ENCODE results near the gene LINGO1. TPM values are rescaled to one million over a fixed set of nuclear protein-coding genes. Genes with fewer than 3 reads are reported as not detected.

Gene LINGO1
- polyA plus RNA-seq, 3 donors: not detected

GRCh38 chr15:77588126-77588525 is 44.6 kb downstream of the LINGO1 start:
- no peak overlapping the region for H3K4me2 ChIP-seq (replicated peaks; ENCODE audit: extremely low read depth, low read length, poor library complexity, severe bottlenecking)
- H3K9ac ChIP-seq (ENCODE audit: insufficient read depth, low read length, poor library complexity, severe bottlenecking): no peak overlapping the region
- no peaks in the 10 kb centered on the region for H3K36me3 ChIP-seq (replicated peaks in 1 of 2; ENCODE audit: control insufficient read depth in 1 of 2, insufficient read depth in 2 of 2, low read length in 2 of 2)
- no peak overlapping the region for H3K4me3 ChIP-seq (replicated peaks in 1 of 3; ENCODE audit: low read depth in 2 of 3, low read length in 3 of 3)
- no peaks in the 10 kb centered on the region for H3K9me3 ChIP-seq (replicated peaks in 1 of 2; ENCODE audit: control insufficient read depth in 1 of 2, insufficient read depth in 1 of 2, low read length in 2 of 2)
- H3K36me3 Mint-ChIP-seq: no peaks in the 10 kb centered on the region
- no peaks in the 10 kb centered on the region for H3K4me1 ChIP-seq (ENCODE audit: control insufficient read depth in 1 of 2, insufficient read depth in 2 of 2, low read length in 2 of 2)
- H3K27ac Mint-ChIP-seq: no peak overlapping the region
- H3K27me3 Mint-ChIP-seq (ENCODE audit: low read depth in 3 of 3): peaks cover 3 to 10% (median 5%) of the 10 kb centered on the region in 3 donors
- H3K4me1 Mint-ChIP-seq: no peaks in the 10 kb centered on the region
- H3K27me3 ChIP-seq (ENCODE audit: control insufficient read depth in 2 of 2, insufficient read depth in 2 of 2, low read length in 2 of 2): no peaks in the 10 kb centered on the region
- H3K9me3 Mint-ChIP-seq: peaks cover 0 to 3% (median 0%) of the 10 kb centered on the region in 7 donors
- no peaks in the 10 kb centered on the region for H4K20me1 ChIP-seq (ENCODE audit: insufficient read depth, low read length)
- intact Hi-C loops (cut with micrococcal nuclease): no loop called here
- H3K4me3 Mint-ChIP-seq: no peak overlapping the region
- H3K27ac ChIP-seq (ENCODE audit: low read depth in 1 of 2, low read length in 2 of 2): no peak overlapping the region
- TF ChIP-seq CTCF (IDR thresholded peaks at IDR 0.05): no peak
- no peaks in the 10 kb centered on the region for H3K79me2 ChIP-seq (ENCODE audit: insufficient read depth, low read length)
- WGBS (ENCODE audit: insufficient coverage): 90% methylated on average over 8 of the region's 12 CpGs
- DNase-seq: no peak
- no peak overlapping the region for H2AFZ ChIP-seq (ENCODE audit: insufficient read depth, low read depth, low read length, poor library complexity, severe bottlenecking)

- TF ChIP-seq CTCF (IDR thresholded peaks at IDR 0.05): no peak
- Mint-ChIP-seq H3K27me3 (ENCODE audit: low read depth in 3 of 3) (peaks cover 1 to 8% (median 4%) of the 10 kb centered on the region in 3 donors), H3K4me1 (no peaks in the 10 kb centered on the region), H3K27ac (no peak overlapping the region), H3K9me3 (no peaks in the 10 kb centered on the region), H3K36me3 (no peaks in the 10 kb centered on the region), H3K4me3 (no peak overlapping the region)
- intact Hi-C loops (cut with micrococcal nuclease): no loop called here
- Histone ChIP-seq H2AFZ (ENCODE audit: insufficient read depth, low read depth, low read length, poor library complexity, severe bottlenecking) (no peak overlapping the region), H3K27ac (ENCODE audit: low read depth in 1 of 2, low read length in 2 of 2) (no peak overlapping the region), H4K20me1 (ENCODE audit: insufficient read depth, low read length) (no peaks in the 10 kb centered on the region), H3K9ac (ENCODE audit: insufficient read depth, low read length, poor library complexity, severe bottlenecking) (no peak overlapping the region), H3K4me1 (ENCODE audit: control insufficient read depth in 1 of 2, insufficient read depth in 2 of 2, low read length in 2 of 2) (no peaks in the 10 kb centered on the region), H3K36me3 (replicated peaks in 1 of 2; ENCODE audit: control insufficient read depth in 1 of 2, insufficient read depth in 2 of 2, low read length in 2 of 2) (no peaks in the 10 kb centered on the region), H3K4me2 (replicated peaks; ENCODE audit: extremely low read depth, low read length, poor library complexity, severe bottlenecking) (no peak overlapping the region), H3K27me3 (ENCODE audit: control insufficient read depth in 2 of 2, insufficient read depth in 2 of 2, low read length in 2 of 2) (no peaks in the 10 kb centered on the region), H3K4me3 (replicated peaks in 1 of 3; ENCODE audit: low read depth in 2 of 3, low read length in 3 of 3) (no peak overlapping the region), H3K79me2 (ENCODE audit: insufficient read depth, low read length) (no peaks in the 10 kb centered on the region), H3K9me3 (replicated peaks in 1 of 2; ENCODE audit: control insufficient read depth in 1 of 2, insufficient read depth in 1 of 2, low read length in 2 of 2) (no peaks in the 10 kb centered on the region)
- no peak for DNase-seq
- WGBS (ENCODE audit: insufficient coverage): 94% methylated on average over 10 of the region's 11 CpGs
These were observed 48.0 kb downstream of the LINGO1 start for GRCh38 chr15:77584691-77585090.

Data from CD14-positive monocyte (primary cell).